AG10803 (cell line): ENCODE results near the gene KCNJ3.

Experiments used
- DNase-seq: peaks from one replicate; pipeline ENCODE4 v3.0.0; 2010; ENCODE audit warnings: low read depth
- H3K4me3 ChIP-seq: 2 replicates; pipeline ENCODE4 v1.5.1; 2011; ENCODE audit warnings: mild to moderate bottlenecking, low read length, control low read depth
- TF ChIP-seq, protein P1 (sequence below): conservative IDR thresholded peaks from 2 replicates; pipeline ENCODE4 v1.5.1; 2011; ENCODE audit warnings: mild to moderate bottlenecking, low read length, control low read depth, inconsistent platforms

KCNJ3 gene

DNA sequence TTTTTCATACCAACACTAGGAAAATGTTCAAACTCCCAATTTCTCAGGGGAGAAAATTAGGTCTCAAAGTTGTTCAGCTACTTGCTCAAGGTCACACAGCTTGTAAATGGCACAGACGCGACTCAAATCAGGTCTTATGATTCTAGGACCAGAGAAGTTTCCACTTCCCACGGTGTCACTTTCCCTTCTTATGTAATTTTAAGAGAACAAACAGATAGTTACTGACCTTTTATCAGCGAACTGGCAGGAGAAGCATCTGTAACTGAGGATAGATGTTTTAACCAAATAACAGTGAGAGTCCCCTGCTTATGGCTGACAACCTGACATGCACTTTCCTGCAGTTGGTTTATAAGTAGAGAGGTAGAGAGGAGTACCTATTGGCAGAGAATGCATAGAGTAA, 2.1 kb upstream of the KCNJ3 start:
- no peak overlapping the region for H3K4me3 ChIP-seq
- TF ChIP-seq, protein P1, sequence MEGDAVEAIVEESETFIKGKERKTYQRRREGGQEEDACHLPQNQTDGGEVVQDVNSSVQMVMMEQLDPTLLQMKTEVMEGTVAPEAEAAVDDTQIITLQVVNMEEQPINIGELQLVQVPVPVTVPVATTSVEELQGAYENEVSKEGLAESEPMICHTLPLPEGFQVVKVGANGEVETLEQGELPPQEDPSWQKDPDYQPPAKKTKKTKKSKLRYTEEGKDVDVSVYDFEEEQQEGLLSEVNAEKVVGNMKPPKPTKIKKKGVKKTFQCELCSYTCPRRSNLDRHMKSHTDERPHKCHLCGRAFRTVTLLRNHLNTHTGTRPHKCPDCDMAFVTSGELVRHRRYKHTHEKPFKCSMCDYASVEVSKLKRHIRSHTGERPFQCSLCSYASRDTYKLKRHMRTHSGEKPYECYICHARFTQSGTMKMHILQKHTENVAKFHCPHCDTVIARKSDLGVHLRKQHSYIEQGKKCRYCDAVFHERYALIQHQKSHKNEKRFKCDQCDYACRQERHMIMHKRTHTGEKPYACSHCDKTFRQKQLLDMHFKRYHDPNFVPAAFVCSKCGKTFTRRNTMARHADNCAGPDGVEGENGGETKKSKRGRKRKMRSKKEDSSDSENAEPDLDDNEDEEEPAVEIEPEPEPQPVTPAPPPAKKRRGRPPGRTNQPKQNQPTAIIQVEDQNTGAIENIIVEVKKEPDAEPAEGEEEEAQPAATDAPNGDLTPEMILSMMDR = no peak
- no peak for DNase-seq

DNA sequence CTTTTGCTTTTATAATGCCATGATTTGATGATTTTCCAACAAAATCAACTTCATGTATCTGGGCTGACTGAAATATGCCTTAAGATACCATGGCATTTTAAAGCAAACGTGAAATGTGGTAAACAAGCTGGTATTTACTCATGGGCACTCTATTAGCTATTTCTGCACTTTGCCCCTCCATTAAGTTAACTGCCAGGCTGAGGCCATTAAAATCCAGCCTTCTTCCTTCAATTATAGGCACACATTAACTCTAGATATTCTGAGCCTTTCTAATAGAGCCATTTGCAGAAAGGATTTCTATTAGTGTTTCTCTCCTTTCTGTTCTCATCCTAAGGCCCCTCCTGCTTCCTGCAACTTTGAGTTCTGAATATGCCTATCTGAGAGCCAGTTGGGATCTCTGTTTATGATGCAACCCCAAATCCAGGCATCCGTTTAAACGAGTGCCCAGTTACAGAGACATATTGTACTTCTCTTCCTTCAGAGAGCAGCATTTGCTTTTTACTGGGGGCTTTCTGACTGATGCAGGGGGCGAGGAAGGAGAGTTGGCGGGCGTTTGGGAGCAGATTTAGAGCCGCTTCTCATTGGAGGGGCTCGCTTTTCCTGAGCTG, 1.6 kb upstream of the KCNJ3 start:
- DNase-seq = no peak
- TF ChIP-seq, protein P1 = no peak
- H3K4me3 ChIP-seq = no peak overlapping the region

DNA sequence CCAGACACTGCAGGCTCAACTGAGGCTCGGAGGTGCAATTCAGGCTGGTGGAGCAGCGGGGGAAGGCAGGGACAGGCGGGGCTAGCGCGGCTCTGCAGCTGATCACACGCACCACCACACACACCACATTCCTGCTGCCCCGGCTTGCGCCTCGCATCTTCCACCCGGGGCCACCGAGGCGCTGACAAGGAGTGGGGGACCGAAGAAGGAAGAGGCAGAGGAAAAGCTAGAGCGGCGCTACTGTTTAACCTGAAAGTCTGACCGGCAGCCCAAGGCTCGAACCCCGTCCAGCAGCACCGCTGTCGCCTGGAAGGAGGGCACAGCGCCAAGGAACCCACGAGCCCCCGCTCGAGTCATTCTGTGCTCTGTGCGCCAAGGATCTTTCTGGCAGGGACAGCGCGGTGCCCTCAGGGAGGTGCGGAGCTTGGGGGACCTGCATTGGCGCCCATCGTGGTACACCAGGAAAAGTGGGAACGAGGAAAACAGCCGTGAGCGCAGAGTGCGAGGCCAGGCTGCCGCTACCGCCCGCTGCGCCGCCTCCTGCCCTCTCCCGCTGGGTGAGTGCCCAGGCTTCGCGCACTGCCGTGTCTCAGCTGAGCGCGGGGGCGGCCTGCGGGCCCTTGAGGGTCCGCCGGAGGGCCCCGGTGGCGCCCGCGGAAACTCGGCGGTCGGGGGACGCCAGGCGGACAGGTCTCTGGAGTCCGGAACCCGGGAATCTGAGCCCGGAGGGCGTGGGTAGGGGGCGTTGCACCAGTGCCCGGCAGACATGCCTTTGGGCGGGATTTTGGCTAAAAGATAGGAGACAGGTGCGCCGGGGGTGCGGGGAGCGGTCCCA, 860 bp upstream of the KCNJ3 start:
- no peak for DNase-seq
- no peak overlapping the region for H3K4me3 ChIP-seq

DNA sequence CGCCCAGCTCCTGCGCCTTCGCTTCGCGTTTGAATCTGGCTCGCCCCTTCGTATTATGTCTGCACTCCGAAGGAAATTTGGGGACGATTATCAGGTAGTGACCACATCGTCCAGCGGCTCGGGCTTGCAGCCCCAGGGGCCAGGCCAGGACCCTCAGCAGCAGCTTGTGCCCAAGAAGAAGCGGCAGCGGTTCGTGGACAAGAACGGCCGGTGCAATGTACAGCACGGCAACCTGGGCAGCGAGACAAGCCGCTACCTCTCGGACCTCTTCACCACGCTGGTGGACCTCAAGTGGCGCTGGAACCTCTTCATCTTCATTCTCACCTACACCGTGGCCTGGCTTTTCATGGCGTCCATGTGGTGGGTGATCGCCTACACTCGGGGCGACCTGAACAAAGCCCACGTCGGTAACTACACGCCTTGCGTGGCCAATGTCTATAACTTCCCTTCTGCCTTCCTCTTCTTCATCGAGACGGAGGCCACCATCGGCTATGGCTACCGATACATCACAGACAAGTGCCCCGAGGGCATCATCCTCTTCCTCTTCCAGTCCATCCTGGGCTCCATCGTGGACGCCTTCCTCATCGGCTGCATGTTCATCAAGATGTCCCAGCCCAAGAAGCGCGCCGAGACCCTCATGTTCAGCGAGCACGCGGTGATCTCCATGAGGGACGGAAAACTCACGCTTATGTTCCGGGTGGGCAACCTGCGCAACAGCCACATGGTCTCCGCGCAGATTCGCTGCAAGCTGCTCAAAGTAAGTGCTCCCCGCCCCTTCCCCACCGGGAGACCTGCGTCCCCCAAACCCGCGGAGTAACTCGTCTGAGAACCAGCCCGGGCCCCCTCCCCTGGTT, 453 bp downstream of the KCNJ3 start:
- DNase-seq = no peak
- TF ChIP-seq, protein P1 = no peak

More for the DNA sequence above, 860 bp upstream of the KCNJ3 start:
- TF ChIP-seq, protein P1 = no peak

DNA sequence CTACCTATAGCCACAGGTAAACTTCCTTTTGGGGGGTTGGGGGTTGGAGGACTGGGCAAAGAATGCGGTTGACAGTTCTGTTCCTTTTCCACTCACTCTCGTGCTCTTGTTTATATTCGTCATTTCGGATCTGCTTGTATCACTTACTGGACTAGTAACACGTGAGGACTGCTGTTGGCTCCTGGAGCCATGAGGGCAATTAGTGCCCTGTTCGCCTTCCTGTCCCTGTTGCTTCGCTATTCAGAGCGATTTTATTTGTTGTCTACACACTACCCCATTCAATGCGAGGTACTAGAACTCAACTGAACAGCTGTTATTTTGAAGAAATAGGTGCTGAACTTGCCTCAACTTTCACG, 1.1 kb downstream of the KCNJ3 start:
- TF ChIP-seq, protein P1 = no peak
- DNase-seq = no peak
- H3K4me3 ChIP-seq = no peak overlapping the region

More for the DNA sequence above, 453 bp downstream of the KCNJ3 start:
- H3K4me3 ChIP-seq = no peak overlapping the region

DNA sequence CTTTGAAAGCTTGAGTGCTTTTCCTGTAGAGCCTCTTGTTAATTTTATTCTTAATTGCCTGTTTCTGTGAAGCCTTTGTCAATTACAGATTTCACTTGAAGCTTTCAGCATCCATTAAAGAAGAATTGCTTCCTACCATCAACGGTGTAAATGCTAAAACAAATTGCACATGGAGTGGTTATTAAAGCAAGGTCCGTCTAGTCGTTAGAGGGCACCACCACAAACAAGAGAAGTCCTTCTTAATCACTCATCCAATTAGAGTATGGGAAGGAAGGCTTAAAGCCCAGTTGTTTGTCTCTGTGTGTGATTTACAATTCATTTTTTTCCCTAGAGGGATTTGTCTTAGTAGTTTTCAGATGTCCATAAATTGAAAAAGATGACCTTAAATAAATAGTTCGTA, 1.6 kb downstream of the KCNJ3 start:
- TF ChIP-seq, protein P1 = no peak
- DNase-seq = no peak
- no peak overlapping the region for H3K4me3 ChIP-seq
